Measurements from ENCODE around the gene CIP2A.

CIP2A gene

GRCh38 chr3:108562565-108562964 lies 26.7 kb downstream of the CIP2A start:
- no peak for DNase-seq (ENCODE audit: low read depth)

GRCh38 chr3:108555966-108556581 lies 33.2 kb downstream of the CIP2A start:
- no peak for DNase-seq (ENCODE audit: low read depth)

DNA sequence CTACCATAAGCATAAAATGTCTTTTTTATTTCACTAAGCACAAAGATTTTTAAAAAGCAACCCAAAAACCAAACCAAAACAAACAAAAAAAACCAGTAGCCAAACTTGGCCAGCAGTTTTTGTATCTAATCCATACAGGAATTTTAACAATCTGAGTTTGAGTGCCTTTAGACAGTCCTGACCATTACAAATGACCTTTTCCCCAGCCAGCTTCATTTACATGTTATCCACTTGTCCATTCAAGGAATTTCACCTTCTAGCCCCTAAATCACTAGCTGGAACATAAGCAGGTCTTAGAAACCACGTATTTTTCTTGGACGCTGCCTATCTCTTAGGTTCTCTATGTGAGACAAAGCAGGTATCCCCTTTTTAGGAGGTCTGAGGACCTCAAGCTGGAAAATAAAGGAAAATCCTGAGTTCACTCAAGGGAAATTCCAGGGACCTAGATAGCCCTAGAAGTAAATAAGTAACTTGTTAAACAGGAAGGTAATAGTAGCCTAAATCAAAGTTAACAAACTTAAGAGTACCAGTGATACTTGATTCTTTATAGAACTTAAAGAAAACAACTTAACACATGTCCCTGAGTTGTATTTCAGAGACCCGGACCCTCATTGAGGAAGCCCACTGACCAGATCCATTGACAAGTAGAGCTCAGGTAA lies 34.2 kb downstream of the CIP2A start:
- DNase-seq (ENCODE audit: low read depth) = no peak

DNA sequence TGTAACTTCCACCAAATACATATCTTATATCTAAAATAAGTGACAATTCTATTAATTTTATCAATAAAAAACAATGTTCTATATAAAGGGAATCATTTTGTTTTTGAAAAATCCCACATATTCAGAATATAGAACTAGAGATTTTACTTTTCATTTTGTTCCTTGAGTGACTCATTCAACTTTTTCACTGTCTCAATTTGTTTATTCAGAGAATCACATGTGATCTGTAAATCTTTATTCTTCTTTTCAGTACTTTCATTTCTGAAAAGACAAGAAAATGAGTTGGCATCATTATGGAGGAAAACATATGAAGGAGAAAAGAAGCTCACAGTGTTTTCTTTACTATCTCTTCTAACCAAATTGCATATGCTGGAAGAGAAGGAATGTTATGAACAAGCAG lies 35.0 kb downstream of the CIP2A start:
- no peak for DNase-seq (ENCODE audit: low read depth)

GRCh38 chr3:108552267-108553159 lies 36.7 kb downstream of the CIP2A start:
- no peak for DNase-seq (ENCODE audit: low read depth)

GRCh38 chr3:108548886-108549285 lies 40.4 kb downstream of the CIP2A start:
- DNase-seq (ENCODE audit: low read depth) = no peak

DNA sequence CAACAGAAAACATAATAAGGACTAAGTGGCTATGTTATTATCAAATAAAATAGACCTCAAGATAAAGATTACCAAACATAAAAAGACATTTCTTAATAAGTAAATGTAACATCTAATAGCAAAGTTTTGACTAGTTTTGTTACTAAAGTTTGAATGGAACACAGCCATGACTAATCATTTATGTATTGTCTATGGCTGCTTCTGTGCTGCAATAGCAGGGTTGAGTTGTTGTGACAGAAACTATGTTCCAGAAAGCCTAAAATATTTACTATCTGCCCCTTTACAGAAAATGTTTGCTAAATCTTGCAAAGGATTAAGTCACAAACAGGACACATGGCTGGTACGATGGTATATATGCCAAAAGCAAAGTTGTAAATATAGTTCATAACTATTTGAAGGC lies 40.9 kb downstream of the CIP2A start:
- DNase-seq (ENCODE audit: low read depth) = no peak

DNA sequence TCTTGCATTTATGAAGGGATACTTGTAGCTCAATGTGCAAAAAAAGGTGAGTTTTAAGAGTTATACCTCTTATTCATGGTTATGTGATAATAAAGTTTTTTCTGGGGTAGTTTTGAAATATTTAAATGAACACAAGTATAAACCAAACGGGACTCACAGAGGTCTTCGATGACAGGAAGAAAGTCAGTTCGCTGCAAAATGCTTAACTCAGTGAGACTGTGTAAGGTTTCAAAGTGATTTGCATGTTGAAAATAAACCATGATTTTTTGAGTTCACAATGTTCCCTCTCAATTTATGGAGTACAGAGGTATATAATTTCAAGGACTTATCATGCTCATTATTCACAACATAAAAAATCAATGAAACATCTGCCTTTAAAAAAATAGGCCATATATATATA lies 42.5 kb downstream of the CIP2A start:
- no peak for DNase-seq (ENCODE audit: low read depth)

- DNase-seq (ENCODE audit: low read depth) = no peak
These were observed 43.0 kb downstream of the CIP2A start for GRCh38 chr3:108546247-108546646.

GRCh38 chr3:108538083-108538482 lies 51.2 kb downstream of the CIP2A start:
- no peak for DNase-seq (ENCODE audit: low read depth)

DNA sequence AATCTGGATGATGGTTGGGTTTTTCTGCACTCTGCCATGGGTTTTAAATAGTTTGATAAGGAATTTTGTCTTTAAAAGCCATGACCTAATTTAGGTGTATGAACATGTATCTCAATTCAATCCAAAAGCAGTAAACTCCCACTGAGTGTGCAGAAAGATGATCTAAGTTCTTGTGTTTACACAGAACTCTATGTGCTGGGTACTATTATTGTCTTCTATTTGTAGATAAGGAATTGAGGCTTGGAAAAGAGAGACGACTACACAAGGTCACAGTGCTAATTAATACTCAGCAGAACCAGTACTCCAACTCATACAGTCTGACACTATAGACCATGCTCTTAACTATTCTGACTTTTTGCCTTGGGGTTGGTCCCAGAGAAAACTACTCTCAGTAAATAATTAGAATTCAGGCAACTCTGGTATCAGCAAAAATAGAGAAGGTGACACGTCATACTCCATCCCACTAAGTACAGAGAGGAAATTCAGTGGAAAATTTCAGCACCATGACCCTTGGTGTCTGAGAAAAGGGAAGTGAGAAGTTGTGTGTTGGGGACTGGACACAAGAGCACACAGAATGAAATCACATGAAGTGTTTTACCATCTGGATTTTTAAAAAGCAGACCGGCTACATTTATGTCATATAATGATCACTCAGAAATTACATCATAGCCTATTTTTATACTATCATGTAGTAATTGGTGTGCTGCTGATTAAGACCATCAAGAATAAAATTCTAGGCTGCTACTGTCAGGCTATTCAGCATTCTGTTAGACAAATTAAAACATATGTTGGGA lies 60.6 kb downstream of the CIP2A start:
- DNase-seq (ENCODE audit: low read depth) = no peak

GRCh38 chr3:108527817-108528216 lies 61.4 kb downstream of the CIP2A start:
- DNase-seq (ENCODE audit: low read depth) = no peak

- no peak for DNase-seq (ENCODE audit: low read depth)
These were observed 62.1 kb downstream of the CIP2A start for GRCh38 chr3:108527109-108527508.

- no peak for DNase-seq (ENCODE audit: low read depth)
These were observed 63.3 kb downstream of the CIP2A start for GRCh38 chr3:108525971-108526370.

DNA sequence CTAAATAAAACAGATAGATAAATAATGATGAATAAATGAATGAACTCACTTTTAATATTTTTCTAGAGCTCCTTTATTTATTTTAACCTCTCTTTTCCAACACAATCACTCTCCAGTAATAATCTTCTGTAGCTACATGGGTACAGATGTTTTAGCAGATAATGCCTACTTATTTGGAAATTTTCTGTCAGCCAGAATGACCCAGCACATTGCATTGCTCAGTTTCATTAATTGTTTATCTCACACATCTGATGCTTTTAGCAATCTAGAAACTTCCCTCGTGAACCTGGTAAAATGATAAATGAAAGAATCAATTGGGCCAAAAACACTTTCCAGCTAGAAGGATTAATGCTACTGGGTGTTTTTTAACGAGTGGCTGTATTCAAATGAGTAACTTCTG lies 64.0 kb downstream of the CIP2A start:
- DNase-seq (ENCODE audit: low read depth) = no peak

DNA sequence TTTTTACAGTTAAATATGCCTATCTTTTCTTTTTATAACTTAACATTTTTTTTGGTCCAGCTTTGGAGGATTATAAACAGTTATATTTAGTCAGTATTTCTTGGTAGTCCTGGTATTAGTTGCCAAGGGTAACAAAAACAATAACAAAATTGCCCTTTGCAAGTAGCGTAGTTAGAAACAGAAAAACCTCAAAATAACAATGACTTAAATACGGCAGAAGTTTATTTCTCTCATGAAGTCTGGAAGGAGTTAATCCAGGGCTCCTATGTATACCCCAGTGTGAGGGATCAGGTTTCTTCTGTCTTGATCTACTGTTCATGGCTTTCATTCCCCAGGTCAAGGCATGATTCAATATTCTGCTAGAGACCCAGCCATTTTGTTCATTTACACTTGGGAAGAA lies 64.7 kb downstream of the CIP2A start:
- DNase-seq (ENCODE audit: low read depth) = no peak

- DNase-seq (ENCODE audit: low read depth) = no peak
These were observed 70.3 kb downstream of the CIP2A start for GRCh38 chr3:108518895-108519294.

DNA sequence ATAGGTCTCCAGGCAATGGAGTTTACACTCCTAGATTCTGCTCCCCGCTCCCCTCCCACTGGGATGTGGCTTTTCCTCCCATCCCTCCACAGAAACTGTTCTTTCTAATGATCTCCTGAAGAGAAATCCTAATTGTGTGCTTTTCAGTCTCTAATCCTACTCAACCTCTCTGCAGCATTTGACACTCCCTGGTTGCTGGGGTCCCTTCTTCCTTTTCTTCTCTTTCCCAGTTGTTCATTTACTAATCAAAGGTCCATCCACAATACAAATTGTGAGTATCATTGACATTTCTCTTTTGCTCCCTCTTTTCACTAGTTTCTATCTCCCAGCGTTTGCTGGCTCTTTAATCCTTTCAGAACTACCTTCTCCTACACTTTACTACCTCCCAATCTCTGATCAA lies 72.4 kb downstream of the CIP2A start:
- DNase-seq (ENCODE audit: low read depth) = no peak

GRCh38 chr3:108513961-108514360 lies 75.3 kb downstream of the CIP2A start:
- no peak for DNase-seq (ENCODE audit: low read depth)

DNA sequence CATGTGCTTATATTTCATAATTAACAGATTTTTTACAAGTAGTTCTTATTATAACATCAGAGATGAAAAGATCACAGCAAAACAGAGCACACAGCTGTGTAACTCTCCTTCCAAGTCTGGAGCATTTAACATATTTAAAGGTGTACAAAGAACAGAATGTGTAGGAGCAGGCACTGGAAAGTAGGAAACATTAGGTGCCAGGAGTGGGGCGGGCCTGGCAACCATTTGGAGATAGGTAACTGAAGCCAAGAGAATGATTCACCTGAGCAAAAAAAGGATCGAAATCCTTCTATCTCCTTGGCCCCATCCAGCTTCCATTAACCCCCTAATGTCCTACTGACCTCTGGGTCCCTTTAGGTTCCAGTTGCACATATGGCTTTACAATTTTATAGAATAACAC lies 76.6 kb downstream of the CIP2A start:
- DNase-seq (ENCODE audit: low read depth) = no peak

DNA sequence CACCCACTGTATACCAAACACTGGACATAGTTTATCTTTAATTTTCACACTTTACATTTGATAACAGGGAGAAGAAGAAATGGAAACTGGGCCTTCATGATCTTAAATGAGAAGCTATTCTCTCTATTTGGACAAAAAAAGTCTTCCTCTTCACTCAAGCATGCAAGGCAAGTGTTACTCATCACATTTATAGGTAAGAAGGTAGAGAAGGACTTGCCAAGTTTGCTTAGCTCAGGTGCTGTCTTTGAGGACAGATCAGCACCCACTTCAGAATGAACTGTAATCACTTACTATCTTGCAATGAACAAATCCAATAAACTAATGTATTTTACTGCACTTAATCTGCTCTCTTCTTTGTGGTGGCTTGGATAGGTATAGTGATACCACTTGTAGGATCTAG lies 77.7 kb downstream of the CIP2A start:
- no peak for DNase-seq (ENCODE audit: low read depth)

- no peak for DNase-seq (ENCODE audit: low read depth)
These were observed 78.2 kb downstream of the CIP2A start for GRCh38 chr3:108511055-108511454.
